ENCODE measurements around the gene OR3A1. TPM values are rescaled to one million over a fixed set of nuclear protein-coding genes. Genes with fewer than 3 reads are reported as not detected.
"Not testable (repeated sequence)": the region's sequence is repeated elsewhere in the genome, so short reads cannot be mapped to it uniquely, and the experiment has no call there.

Gene OR3A1
- total and polyA plus RNA-seq, 10 donors = 0.16 to 0.32 TPM; not detected in 8

- H3K27me3 ChIP-seq (replicated peaks in 1 of 7) = peaks cover 0 to 10% (median 0%) of the 10 kb centered on the region in 7 donors
- intact Hi-C loops (cut with DNase I; ENCODE audit: low total_unique reads) = no loop called here
- no peak overlapping the region for H3K4me3 ChIP-seq
- no peaks in the 10 kb centered on the region for H3K36me3 ChIP-seq
- TF ChIP-seq POLR2AphosphoS5 (IDR thresholded peaks at IDR 0.05) (no peak), POLR2A (IDR thresholded peaks at IDR 0.05) (no peak), CTCF (IDR thresholded peaks at IDR 0.05 in 8 of 11, conservative IDR thresholded peaks at IDR 0.05 in 3 of 11) (no peak)
- peaks cover 0 to 29% (median 19%) of the 10 kb centered on the region in 8 donors for H3K9me3 ChIP-seq
- no peak for DNase-seq
- no peaks in the 10 kb centered on the region for H3K4me1 ChIP-seq
- WGBS, 5 donors = 78 to 90% (median 81%) methylated on average over 5 of the region's 5 CpGs
- peak overlapping the region in 2 of 8 donors; percentile 13 to 66 for H3K27ac ChIP-seq
Observed at GRCh38 chr17:3271072-3271848, 26.9 kb downstream of the OR3A1 start.

GRCh38 chr17:3260600-3260999 is 37.6 kb downstream of the OR3A1 start:
- Histone ChIP-seq H3K27me3 (replicated peaks in 1 of 7) (peaks cover 0 to 17% (median 0%) of the 10 kb centered on the region in 7 donors), H3K4me1 (no peaks in the 10 kb centered on the region), H3K9me3 (no peaks in the 10 kb centered on the region), H3K4me3 (no peak overlapping the region), H3K27ac (no peak overlapping the region), H3K36me3 (no peaks in the 10 kb centered on the region)
- TF ChIP-seq CTCF (IDR thresholded peaks at IDR 0.05 in 8 of 11, conservative IDR thresholded peaks at IDR 0.05 in 3 of 11) (no peak), POLR2A (IDR thresholded peaks at IDR 0.05) (no peak), POLR2AphosphoS5 (IDR thresholded peaks at IDR 0.05) (no peak)
- 69 to 80% (median 72%) methylated on average over 13 of the region's 13 CpGs for WGBS, 5 donors
- intact Hi-C loops (cut with DNase I; ENCODE audit: low total_unique reads) = no loop called here
- DNase-seq = peak; percentile 38

- no peaks in the 10 kb centered on the region for H3K4me1 ChIP-seq
- H3K4me3 ChIP-seq = no peak overlapping the region
- H3K27ac ChIP-seq = no peak overlapping the region
- no peaks in the 10 kb centered on the region for H3K36me3 ChIP-seq
- no peak for DNase-seq
- TF ChIP-seq POLR2AphosphoS5 (IDR thresholded peaks at IDR 0.05) = no peak
- WGBS, 5 donors = 64 to 89% (median 78%) methylated on average over 1 of the region's 1 CpG
- peaks cover 0 to 13% (median 0%) of the 10 kb centered on the region in 7 donors for H3K27me3 ChIP-seq (replicated peaks in 1 of 7)
- peaks cover 0 to 2% (median 0%) of the 10 kb centered on the region in 8 donors for H3K9me3 ChIP-seq
- intact Hi-C loops (cut with DNase I; ENCODE audit: low total_unique reads) = no loop called here
Observed at GRCh38 chr17:3260163-3260562, 38.0 kb downstream of the OR3A1 start.

- Histone ChIP-seq H3K4me3 (no peak overlapping the region), H3K27ac (no peak overlapping the region), H3K36me3 (no peaks in the 10 kb centered on the region), H3K9me3 (peaks cover 0 to 8% (median 0%) of the 10 kb centered on the region in 8 donors), H3K4me1 (no peaks in the 10 kb centered on the region), H3K27me3 (replicated peaks in 1 of 7) (peaks cover 0 to 4% (median 0%) of the 10 kb centered on the region in 7 donors)
- intact Hi-C loops (cut with DNase I; ENCODE audit: low total_unique reads) = no loop called here
- DNase-seq = no peak
- 88 to 95% (median 94%) methylated on average over 8 of the region's 8 CpGs for WGBS, 5 donors
- no peak for TF ChIP-seq CTCF (IDR thresholded peaks at IDR 0.05 in 8 of 11, conservative IDR thresholded peaks at IDR 0.05 in 3 of 11)
- no peak for TF ChIP-seq POLR2A (IDR thresholded peaks at IDR 0.05)
- TF ChIP-seq POLR2AphosphoS5 (IDR thresholded peaks at IDR 0.05) = no peak
Observed at GRCh38 chr17:3256575-3256974, 41.6 kb downstream of the OR3A1 start.

- 83 to 86% (median 85%) methylated on average over 1 of the region's 2 CpGs; no CpG with 5 or more reads in 2 of the 5 donors for WGBS, 5 donors
- H3K27me3 ChIP-seq (replicated peaks in 1 of 7); intact Hi-C loops (cut with DNase I; ENCODE audit: low total_unique reads); H3K9me3 ChIP-seq; H3K27ac ChIP-seq; H3K4me3 ChIP-seq; H3K36me3 ChIP-seq; H3K4me1 ChIP-seq; DNase-seq: not testable (repeated sequence)
Observed at GRCh38 chr17:3249013-3249412, 49.1 kb downstream of the OR3A1 start.

GRCh38 chr17:3244841-3245240 is 53.3 kb downstream of the OR3A1 start:
- DNase-seq; H3K27me3 ChIP-seq (replicated peaks in 1 of 7); H3K4me3 ChIP-seq; intact Hi-C loops (cut with DNase I; ENCODE audit: low total_unique reads); H3K36me3 ChIP-seq; H3K9me3 ChIP-seq; H3K4me1 ChIP-seq; H3K27ac ChIP-seq: not testable (repeated sequence)
- WGBS, 5 donors = 5 to 22% (median 19%) methylated on average over 1 of the region's 1 CpG

- H3K9me3 ChIP-seq; H3K27ac ChIP-seq; intact Hi-C loops (cut with DNase I; ENCODE audit: low total_unique reads); H3K36me3 ChIP-seq; DNase-seq; H3K27me3 ChIP-seq (replicated peaks in 1 of 7); H3K4me1 ChIP-seq; H3K4me3 ChIP-seq: not testable (repeated sequence)
- WGBS, 5 donors = 78 to 100% (median 85%) methylated on average over 1 of the region's 1 CpG; no CpG with 5 or more reads in 1 of the 5 donors
Observed at GRCh38 chr17:3241044-3241443, 57.1 kb downstream of the OR3A1 start.

Data from spleen (tissue), 11 donors.